SW480 (cell line): ENCODE results near the gene TXNRD1.
A peak's percentile ranks its signal among the peaks of the same experiment; 100 is the strongest.
"Not testable (repeated sequence)": the region's sequence is repeated elsewhere in the genome, so short reads cannot be mapped to it uniquely, and the experiment has no call there.

Experiments used
- DNase-seq: peaks from one replicate; pipeline ENCODE4 v3.0.0-alpha.2; 2016; ENCODE audit warnings: low spot score

Gene TXNRD1

DNA sequence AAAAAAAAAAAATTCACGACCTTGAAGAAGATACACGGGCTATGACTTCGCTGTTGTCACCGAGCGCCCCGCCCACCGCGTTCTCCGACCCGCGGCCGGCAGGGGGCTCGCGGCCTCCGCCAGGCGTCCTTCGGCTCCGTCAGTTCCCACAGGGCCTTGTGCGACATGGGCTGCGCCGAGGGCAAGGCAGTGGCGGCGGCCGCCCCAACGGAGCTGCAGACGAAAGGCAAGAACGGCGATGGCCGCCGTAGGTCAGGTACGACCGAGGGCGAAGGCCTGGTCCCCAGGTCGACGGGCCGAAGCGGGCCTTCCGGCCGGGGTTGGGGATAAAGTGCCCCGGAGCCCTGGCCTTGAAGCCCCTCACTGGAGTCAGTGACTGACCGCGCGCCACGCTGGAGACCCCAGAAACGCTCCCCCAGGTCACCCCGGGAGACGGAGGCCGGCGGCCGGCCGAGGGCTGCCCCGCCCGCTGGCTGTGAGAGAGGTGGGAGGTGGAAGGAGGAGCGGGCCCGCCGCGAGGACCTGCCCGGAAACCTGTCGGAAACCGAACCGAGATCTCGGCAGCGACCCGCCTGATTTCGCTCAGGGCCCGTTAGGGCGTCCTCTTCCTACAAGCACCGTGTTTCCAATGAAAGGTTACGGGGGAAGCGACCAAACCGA, at the start of gene TXNRD1:
Gene TXNRD1, plus strand, starts transcription at position 142 of the 660 bp plus-strand sequence. Its CDS starts 24 bp downstream, at position 166.
- peak; percentile 67 for DNase-seq

DNA sequence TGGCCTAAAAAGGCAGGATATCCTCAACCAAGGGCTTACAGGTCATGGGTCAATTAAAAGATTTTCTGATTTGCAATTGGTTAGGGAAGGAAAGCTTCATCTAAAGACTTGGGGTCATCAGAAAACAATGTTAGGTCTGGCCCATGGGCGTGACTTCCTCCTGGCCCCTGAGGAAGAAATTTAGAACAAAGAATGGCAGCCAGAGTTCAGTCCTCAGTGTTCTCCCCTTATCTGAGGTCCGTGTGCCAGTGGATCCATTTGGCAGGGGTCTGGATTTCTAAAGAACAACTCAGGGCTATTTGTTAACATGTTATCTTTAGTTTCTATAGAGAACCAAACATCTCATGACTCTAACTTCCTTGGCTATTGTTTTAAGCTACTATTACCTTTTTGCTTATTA, 49.8 kb upstream of the TXNRD1 start:
- DNase-seq = no peak

DNA sequence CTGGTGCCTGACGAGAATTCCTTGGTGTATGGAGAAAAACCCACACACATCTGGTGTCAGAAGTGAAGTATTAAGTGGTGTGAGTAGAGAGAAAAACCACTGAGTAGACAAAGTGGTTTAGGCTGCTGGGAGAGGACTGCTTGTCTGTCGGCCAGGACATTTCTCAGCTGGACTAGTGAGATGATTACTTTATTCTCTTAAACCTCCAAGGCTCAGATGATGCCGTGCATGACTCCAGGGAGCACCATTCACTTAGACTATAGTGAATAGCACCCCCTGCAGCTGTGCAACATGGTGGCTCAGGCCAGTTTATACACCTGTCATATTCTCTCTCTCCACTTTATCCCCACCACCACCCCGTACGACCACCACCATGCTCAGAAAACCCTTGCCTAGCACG, 49.1 kb upstream of the TXNRD1 start:
- DNase-seq = no peak

DNA sequence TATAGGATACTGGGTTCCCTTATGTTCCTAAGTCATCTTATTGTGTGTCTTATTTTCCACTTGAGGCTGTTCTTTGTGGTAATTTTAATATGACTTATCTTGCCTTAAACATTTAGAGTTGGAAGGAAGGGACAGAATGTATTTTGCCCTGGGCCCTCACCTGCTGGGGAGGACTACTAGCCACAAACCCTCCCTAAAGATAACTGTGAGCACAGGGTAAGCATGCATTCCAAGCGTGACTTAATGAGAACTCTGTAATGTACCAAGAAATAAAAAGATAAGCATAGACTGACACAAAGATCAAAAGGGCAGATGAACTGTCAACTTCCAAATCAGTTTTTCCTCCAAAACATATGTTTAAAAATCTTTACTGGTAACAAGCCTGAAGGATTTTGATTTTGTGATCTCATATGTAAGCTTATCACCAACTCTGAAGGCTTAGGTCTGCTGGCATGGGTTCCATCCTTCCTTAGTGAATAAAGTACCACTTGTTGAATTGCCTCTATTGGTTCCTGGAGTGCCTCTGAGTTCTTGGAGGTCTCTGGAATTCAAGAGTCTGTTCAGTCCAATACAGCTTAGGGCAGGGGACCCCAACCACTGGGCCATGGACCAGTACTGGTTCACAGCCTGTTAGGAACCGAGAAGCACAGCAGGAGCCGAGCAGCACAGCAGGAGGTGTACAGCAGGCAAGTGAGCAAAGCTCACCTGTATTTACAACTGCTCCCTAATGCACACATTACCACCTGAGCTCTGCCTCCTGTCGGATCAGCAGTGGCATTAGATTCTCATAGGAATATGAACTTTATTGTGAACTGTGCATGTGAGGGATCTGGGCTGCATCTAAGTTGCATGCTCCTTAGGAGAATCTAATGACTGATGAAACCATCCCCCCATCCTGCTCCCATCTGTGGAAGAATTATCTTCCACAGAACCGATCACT, 47.8 kb upstream of the TXNRD1 start:
- no peak for DNase-seq

DNA sequence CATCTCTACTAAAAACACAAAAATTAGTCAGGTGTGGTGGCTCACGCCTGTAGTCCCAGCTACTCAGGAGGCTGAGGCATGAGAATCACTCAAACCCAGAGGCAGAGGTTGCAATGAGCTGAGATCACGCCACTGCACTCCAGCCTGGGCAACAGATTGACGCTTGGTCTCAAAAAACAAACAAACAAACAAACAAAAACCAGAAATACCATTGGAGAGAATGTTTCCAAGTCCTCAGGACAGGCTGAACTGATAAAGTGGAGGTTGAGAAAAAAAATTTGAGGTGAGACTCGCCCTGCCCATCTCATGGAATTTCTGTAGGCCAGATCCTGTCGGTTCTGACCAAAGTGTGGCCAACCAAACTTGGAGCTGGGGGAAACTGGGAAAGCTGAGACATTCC, 47.0 kb upstream of the TXNRD1 start:
- DNase-seq = no peak

DNA sequence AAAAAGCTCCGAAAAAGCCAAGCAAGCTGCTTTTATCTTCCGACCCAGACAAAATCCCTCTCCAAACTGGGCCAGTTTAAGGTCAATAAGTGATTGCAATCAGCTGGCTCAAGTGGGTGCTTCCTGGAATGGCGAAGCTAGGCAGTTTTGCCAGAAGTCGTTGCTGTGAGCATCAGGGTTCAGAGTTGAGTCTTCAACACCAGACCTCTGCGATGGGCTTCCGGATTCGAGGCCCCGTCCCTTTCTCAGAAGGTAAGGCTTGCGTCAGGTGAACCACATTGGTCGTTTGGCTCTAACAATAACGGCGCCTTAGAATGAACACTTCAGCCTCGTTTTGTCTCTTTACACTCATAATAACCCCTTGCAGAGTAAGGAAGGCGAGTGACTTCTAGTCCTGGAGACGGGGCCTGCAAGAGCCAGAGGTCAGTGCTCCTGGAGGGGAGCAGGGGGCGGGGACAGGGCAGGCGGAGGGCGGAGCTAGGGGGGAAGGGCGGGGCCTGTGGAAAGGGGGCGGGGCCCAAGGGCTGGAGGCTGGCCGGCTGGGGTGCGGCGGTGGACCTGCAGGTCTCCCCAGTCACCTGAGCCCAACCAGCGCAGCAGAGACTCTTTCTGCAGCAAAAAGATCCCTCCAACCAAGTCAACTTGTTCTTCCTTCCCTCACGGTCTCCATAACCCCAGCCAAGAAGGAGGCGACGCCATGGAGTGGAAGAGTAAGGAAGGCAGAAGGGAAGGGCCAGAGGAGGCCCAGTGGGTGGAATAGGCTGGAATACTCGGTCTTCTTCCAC, 43.6 kb upstream of the TXNRD1 start:
- no peak for DNase-seq

DNA sequence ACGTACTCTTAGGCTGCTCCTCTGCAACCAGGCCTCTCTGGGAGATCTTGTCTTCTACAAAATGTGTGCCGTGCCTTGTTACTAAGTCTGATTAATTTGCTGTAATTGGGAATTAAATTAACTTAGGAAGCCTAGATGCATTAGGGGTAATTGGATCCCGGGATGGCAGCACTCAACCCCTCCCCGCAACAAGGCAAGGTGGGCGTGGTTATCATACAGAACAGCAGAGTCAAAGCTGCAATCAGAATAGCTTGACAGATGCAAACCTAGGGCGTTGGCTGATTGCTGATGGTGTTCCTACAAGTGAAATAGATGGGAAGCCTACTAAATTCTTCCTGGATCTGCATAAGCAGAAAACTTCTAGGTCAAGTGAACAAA, 43.0 kb upstream of the TXNRD1 start:
- no peak for DNase-seq

DNA sequence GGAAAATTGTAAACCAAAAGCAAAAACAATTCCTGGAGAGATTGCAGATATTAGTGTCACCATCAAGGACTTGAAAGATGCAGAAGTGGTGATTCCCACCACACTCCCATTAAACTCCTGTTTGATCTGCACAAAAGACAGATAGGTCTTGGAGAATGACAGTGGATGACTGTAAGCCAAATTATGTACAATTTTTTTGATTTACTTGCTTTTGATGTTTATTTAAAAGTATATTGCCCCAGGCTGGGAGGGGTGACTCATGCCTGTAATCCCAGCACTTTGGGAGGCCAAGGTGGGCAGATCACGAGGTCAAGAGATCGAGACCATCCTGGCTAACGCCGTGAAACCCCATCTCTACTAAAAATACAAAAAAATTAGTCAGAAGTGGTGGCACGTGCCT, 41.8 kb upstream of the TXNRD1 start:
- DNase-seq = not testable (repeated sequence)

DNA sequence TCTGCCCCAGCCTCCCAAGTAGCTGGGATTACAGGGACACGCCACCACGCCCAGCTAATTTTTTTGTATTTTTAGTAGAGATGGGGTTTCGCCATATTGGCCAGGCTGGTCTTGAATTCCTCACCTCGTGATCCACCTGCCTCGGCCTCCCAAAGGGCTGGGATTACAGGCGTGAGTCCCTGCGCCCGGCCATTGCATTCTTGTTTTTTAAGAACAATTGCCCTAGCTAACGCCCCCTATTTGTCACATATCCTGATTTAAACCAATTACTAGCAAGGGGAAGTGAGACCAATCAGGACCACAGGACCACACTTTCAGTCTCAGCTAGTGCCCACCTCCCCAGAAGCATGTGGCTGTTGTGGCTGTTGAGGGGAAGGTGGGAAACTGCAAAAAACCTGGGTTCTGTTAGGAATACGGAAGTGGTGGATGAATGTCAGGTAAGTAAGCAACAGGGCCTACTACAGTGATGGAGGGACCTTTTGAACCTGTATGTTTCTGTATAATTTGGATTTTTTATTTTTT, 39.8 kb upstream of the TXNRD1 start:
- DNase-seq = no peak

DNA sequence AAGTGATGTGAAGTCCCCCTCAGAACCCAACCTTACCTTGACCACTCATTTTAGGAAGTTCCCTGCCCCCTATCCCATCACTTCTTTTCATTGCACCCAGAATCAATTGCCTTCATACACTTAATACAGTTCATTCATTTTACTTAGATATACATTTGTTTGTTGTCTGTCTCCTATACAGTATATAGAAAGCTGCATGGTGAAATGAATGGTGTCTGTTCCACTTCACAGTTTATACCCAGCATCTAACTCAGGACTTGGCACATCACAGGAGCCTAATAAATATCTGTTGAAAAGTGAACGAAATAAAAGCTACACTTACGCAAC, 38.3 kb upstream of the TXNRD1 start:
- no peak for DNase-seq

DNA sequence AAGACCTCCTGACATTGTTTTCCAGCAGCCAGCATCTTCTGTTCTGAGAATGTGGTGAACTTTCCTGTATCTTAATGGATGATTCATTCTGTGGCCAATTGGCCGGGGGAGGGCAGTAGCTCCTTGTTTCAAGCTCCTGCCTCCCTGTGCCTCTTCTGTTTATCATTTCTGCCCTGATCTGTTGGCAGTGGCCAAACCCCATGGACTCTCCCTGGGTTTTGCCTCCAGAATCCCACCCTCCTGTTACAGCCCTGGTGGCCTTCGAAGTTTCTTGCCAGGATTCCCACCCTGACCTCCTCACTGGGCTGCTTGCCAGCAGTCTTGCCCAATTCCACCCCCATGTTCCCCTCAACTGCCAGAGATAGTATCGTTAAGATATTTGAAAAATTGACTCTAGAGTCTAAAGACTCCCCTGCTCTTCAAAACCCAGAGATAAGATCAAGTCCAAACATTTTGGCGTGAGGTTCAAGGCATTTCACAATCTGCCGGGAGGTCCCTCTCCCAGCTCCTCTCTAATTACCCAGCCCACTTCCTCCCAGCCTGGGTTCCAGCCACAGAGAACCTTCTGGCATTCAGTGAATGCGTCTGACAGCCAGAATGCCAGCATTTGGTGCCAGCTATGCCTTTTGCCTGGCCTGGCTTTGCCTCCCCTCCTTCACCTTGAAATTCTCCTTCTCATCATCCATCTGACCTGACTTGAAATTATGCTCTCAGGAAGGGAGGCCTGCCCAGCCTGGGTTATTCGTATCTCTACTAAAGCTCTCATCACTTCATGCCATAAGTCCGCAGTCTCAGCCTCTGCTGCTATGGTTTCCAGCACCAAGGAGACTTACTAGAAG, 37.7 kb upstream of the TXNRD1 start:
- peak; percentile 56 for DNase-seq

DNA sequence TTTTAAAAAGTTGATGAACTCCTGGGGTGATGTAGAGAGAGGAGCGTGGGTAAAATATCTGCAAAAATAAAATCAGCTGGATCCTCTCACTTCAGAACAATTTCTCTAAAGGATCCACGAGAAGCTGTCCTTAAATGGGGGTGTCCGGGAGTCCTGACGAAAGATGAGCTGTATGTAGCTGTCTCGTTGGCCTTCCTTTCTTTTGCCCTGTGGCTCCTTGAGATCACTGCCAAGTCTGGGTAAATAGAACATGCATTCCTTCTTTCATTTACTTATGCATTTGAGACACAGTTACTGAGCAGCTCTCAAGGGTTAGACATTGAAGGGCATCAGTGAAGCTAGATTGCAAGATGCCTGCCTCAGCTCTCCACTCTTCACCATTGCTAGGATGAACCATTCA, 35.2 kb upstream of the TXNRD1 start:
- DNase-seq = no peak

DNA sequence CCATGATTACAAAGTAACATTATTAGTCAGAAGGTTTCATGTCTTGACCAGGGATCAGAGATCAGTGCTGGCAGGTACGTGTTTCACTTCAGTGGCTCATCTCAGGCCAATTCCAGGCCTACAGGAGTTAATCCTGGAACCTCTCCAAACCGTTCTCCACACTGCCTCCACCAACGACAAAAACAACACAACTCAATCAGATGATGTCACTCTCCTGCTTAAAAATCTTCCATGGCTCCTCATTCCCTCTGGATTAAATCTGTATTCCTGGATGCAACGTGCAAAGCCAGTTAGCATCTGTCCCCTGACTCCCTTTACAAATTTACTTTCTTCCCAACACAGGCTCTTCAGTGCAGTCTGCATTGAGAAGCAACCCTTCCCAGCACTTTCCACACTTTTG, 34.3 kb upstream of the TXNRD1 start:
- no peak for DNase-seq

DNA sequence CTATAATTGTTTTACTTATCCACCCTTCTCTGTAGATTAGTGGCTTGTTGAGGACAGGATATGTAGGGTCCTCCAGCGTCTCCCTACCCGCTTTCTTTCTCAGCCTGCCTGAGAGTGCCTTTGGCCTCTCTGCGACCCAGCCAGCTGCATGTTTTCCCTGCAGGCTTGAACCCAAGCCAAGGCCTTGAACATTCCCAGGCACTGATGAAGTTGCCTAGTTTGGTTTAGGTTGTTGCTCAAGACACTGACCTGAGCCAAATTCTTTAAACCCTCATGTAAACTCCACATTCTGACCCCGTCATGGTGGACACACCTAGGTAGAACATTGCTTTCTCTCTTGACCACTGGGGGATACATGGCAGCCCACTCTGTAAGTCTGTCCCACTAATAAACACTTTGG, 33.4 kb upstream of the TXNRD1 start:
- DNase-seq = no peak

DNA sequence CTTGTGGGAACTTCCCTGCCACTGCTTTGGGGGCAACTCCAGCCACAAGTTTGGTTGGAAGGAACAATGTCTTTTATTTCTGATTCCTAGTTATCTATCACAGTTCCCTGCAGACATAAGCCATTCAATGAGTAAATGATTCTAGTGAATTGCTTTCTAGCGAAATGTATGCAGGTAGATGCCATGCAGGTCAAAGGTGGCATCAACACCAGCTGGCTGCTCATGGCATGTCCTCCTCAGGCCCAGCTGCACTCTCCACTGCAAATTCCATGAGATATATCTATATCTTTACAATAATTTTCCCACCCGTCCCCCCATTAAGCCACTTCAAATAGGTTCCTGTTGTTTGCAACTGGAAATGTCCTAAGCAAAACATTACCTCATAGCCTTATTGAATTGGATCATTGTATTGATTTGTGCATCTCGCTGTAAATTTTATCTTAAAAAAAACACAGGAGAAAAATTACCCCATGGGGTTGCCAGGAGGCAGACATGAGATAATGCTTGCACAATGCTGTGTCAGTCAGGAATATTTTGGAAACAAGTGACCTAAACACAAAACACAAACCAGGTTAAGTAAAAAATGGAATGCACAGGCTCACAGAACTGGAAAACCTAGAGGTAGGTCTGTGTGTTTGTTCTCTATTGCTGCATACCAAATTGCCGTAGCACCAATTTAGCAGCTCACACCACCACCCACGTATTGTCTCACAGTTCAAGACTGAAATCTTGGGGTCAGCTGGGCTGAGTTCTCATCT, 32.8 kb upstream of the TXNRD1 start:
- no peak for DNase-seq

DNA sequence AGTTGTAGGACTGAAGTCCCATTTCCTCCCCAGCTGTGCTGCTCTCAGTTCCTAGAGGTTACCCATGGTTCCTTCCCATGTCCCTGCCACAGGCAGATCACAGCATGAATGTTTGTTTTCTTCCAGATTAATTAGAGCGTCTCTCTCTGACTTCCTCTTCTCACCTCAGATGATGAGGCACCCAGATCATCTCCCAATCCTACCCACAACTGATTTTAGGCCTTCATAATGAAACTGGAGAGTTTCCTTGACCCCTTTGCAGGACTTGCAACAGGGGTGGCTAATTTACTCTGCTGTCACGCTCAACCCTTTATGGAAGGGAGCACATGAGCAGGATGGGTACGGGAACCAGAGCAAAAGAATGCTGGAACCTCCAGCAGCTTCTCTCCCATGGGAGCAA, 32.1 kb upstream of the TXNRD1 start:
- no peak for DNase-seq

DNA sequence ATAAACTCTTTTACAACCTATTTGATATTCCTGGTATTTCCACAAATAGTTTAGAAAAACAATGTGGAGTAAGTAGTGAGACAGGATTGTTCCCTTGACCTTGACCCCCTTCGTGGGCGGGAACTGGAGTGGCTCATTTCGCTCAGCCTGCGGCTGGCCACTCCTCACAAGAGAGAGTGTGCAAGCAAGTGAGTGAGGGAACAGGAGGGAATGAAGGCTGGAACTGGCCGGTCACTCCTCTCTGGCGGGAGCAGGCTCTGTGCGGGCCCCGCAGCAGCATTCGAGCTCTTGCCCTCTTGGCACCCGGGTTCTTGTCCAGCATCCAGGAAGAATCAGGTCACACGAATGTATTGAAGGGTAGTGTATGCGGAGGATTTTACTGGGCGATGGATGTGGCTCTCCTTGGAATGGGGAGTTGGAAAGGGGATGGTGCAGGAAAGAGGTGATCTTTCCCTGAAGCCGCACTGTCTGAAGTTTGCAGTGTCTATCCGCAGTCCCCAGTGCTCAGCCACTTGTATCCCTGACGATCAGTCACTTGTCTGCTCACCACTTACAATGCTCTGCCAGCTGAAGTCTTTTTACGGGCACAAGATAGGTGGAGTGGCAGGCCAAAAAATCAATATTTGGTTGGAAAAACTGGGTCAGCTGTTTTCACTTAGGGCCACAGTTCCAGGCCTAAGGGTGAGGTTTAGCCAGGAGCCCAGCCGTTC, 28.0 kb upstream of the TXNRD1 start:
- DNase-seq = no peak

DNA sequence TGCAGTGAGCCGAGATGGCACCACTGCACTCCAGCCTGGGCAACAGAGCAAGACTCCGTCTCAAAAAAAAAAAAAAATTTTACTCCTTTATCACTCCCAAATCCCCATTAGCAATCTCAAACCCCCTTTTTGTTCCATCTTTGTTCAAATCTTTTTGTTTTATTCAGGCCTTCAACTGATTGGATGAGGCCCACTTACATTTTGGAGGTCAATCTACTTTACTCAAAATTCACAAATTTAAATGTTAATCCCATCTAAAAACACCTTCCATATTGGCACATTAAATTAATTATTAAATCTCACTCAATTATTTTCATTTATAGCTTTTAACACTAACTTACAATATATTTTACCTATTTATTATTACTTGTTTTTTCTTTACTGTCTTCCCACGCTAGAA, 27.0 kb upstream of the TXNRD1 start:
- DNase-seq = no peak

DNA sequence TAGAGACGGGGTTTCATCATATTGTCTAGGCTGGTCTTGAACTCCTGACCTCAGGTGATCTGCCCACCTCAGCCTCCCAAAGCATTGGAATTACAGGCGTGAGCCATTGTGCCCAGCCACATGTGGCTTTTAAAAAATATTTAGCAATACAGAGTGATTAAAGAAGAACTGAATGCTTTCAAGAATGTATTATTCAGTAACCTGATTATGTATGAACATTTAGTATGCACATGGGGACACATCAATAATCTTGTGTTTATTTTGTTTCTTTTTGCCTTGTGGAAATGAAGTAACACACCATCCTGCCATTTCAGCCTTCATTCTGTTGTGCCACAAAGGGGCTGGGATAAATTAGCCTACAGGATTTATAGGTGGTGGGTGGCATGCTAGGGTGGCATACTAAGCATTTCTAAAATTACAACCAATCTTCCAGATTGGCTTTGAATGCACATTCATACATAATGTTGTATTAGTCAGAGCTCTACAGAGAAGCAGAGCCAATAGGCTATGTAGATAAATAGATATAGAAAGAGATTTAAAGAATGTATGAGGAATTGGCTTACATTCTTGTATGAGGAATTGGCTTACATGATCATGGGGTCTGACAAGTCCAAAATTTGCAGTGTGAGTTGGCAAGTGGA, 25.5 kb upstream of the TXNRD1 start:
- no peak for DNase-seq

DNA sequence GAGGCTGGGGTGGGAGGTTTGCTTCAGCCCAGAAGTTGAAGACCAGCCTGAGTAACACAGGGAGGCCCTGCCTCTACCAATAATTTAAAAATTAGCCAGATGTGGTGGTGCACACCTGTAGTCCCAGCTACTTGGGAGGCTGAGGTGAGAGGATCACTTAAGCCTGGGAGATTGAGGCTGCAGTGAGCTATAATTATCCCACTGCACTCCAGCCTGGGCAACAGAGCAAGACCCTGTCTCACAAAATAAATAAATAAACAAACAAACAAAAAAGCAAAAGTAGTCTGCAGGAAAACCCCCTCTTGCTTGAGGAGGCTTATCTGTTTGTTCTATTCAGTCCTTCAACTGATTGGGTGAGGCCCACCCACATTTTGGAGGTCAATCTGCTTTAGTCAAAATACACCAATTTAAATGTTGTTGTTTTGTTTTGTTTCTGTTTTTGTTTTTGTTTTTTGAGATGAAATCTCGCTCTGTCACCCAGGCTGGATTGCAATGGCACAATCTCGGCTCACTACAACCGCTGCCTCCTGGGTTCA, 24.9 kb upstream of the TXNRD1 start:
- DNase-seq = no peak
